Measurements from ENCODE around the gene BAIAP2.

The BAIAP2 gene

DNA sequence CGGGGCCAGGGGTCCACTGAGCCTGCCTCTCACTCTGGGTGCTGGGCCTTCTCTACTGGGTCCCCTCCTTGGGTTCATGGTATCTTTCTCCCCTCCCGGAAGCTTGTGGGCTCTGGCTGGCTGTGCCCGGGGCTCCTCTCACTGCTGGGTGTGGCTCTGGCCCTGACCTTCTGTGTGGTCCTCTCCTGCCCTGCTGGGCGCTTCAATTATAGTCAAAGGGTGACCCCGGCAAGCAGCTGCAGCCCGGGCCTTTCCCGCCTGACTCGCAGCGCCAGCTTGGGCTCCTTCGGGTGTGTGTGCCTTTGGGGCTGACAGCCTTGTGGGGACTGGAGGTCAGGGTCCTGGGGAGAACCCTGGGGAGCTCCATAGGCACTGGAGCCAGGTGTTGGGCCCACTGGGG lies 76.1 kb downstream of the BAIAP2 start:
- no peaks in the 10 kb centered on the region for H3K36me3 ChIP-seq (ENCODE audit: insufficient read depth, low read length)
- H3K9me3 ChIP-seq (ENCODE audit: insufficient read depth, low read depth, low read length): no peaks in the 10 kb centered on the region
- no peaks in the 10 kb centered on the region for H4K20me1 ChIP-seq (ENCODE audit: insufficient read depth, low read length, poor library complexity, severe bottlenecking)
- H3K4me2 ChIP-seq (ENCODE audit: low read depth, low read length, poor library complexity, severe bottlenecking): no peak overlapping the region
- no peaks in the 10 kb centered on the region for H3K27me3 ChIP-seq (ENCODE audit: insufficient read depth, low read length, poor library complexity, severe bottlenecking)
- H3K9me2 ChIP-seq (replicated peaks; ENCODE audit: low read depth, low read length): no peaks in the 10 kb centered on the region
- no peaks in the 10 kb centered on the region for H3K4me1 ChIP-seq (ENCODE audit: insufficient read depth, low read length, poor library complexity, severe bottlenecking)
- no peaks in the 10 kb centered on the region for H3F3A ChIP-seq (ENCODE audit: low read depth)
- H3K9ac ChIP-seq (ENCODE audit: low read depth, low read length, poor library complexity, severe bottlenecking): no peak overlapping the region
- TF ChIP-seq, protein P1, sequence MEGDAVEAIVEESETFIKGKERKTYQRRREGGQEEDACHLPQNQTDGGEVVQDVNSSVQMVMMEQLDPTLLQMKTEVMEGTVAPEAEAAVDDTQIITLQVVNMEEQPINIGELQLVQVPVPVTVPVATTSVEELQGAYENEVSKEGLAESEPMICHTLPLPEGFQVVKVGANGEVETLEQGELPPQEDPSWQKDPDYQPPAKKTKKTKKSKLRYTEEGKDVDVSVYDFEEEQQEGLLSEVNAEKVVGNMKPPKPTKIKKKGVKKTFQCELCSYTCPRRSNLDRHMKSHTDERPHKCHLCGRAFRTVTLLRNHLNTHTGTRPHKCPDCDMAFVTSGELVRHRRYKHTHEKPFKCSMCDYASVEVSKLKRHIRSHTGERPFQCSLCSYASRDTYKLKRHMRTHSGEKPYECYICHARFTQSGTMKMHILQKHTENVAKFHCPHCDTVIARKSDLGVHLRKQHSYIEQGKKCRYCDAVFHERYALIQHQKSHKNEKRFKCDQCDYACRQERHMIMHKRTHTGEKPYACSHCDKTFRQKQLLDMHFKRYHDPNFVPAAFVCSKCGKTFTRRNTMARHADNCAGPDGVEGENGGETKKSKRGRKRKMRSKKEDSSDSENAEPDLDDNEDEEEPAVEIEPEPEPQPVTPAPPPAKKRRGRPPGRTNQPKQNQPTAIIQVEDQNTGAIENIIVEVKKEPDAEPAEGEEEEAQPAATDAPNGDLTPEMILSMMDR (conservative IDR thresholded peaks at IDR 0.05; ENCODE audit: low read length): no peak
- TF ChIP-seq EZH2phosphoT487 (IDR thresholded peaks at IDR 0.05; ENCODE audit: borderline replicate concordance): no peak
- H3K79me2 ChIP-seq (ENCODE audit: insufficient read depth, low read length): no peaks in the 10 kb centered on the region
- no peak overlapping the region for H3K4me3 ChIP-seq (ENCODE audit: low read length, poor library complexity, severe bottlenecking)
- no peak overlapping the region for H2AFZ ChIP-seq (ENCODE audit: low read length)

DNA sequence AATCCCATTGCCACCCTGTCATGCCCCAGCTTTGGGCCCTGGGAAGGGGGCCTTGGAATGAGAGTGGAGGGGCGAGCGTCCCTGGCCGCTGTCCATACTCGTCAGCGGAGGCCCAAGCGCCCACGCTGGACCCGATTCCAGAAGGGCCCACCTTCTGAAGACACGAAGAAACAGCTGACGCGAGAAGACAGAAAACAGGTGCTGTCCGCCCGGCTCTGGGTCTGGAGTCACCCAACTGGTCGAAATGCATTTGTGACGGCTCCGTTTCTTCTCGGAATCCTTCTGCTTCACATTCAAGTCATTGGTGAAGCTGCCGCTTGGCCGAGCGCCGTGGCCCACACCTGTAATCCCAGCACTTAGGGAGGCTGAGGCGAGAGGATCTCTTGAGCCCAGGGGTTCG lies 77.5 kb downstream of the BAIAP2 start:
- no peaks in the 10 kb centered on the region for H4K20me1 ChIP-seq (ENCODE audit: insufficient read depth, low read length, poor library complexity, severe bottlenecking)
- H3K27me3 ChIP-seq (ENCODE audit: insufficient read depth, low read length, poor library complexity, severe bottlenecking): no peaks in the 10 kb centered on the region
- H3K9me3 ChIP-seq (ENCODE audit: insufficient read depth, low read depth, low read length): no peaks in the 10 kb centered on the region
- H3F3A ChIP-seq (ENCODE audit: low read depth): no peaks in the 10 kb centered on the region
- H2AFZ ChIP-seq (ENCODE audit: low read length): no peak overlapping the region
- no peak overlapping the region for H3K4me3 ChIP-seq (ENCODE audit: low read length, poor library complexity, severe bottlenecking)
- no peak for TF ChIP-seq EZH2phosphoT487 (IDR thresholded peaks at IDR 0.05; ENCODE audit: borderline replicate concordance)
- TF ChIP-seq, protein P1 (conservative IDR thresholded peaks at IDR 0.05; ENCODE audit: low read length): no peak
- no peak overlapping the region for H3K9ac ChIP-seq (ENCODE audit: low read depth, low read length, poor library complexity, severe bottlenecking)
- H3K4me1 ChIP-seq (ENCODE audit: insufficient read depth, low read length, poor library complexity, severe bottlenecking): no peaks in the 10 kb centered on the region
- H3K9me2 ChIP-seq (replicated peaks; ENCODE audit: low read depth, low read length): no peaks in the 10 kb centered on the region
- H3K79me2 ChIP-seq (ENCODE audit: insufficient read depth, low read length): no peaks in the 10 kb centered on the region
- H3K36me3 ChIP-seq (ENCODE audit: insufficient read depth, low read length): no peaks in the 10 kb centered on the region
- H3K4me2 ChIP-seq (ENCODE audit: low read depth, low read length, poor library complexity, severe bottlenecking): no peak overlapping the region

DNA sequence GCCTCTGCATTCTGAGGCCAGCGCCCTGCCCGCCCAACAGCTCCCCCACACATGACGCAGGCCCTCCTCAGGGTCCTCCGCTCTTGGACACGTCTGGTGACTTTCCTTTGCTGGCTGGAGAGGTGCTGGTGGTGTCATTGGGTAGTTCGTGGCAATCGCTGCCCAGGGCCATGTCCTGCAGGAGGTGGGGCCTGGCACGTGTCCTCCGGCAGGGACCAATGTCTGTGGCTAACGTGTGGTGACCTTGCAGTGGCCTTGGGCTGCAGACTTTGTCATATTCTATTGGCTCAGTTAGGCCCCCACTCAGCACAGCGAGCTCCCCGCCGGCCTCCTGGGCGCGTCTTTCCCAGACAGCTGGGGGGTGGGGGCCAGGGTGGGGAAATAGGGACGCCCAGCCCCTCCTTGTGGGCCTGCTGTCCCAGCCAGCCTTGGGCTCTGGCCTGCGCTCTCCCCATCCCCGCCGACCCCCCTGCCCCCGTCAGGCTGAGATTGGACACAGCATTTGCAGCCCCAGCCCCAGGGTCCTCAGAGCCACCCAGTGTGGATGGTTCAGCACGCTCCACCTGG lies 78.3 kb downstream of the BAIAP2 start:
- H3K4me3 ChIP-seq (ENCODE audit: low read length, poor library complexity, severe bottlenecking): no peak overlapping the region
- no peaks in the 10 kb centered on the region for H3F3A ChIP-seq (ENCODE audit: low read depth)
- no peaks in the 10 kb centered on the region for H3K27me3 ChIP-seq (ENCODE audit: insufficient read depth, low read length, poor library complexity, severe bottlenecking)
- no peak overlapping the region for H3K9ac ChIP-seq (ENCODE audit: low read depth, low read length, poor library complexity, severe bottlenecking)
- H4K20me1 ChIP-seq (ENCODE audit: insufficient read depth, low read length, poor library complexity, severe bottlenecking): no peaks in the 10 kb centered on the region
- no peak overlapping the region for H2AFZ ChIP-seq (ENCODE audit: low read length)
- H3K79me2 ChIP-seq (ENCODE audit: insufficient read depth, low read length): no peaks in the 10 kb centered on the region
- no peaks in the 10 kb centered on the region for H3K9me3 ChIP-seq (ENCODE audit: insufficient read depth, low read depth, low read length)
- no peaks in the 10 kb centered on the region for H3K36me3 ChIP-seq (ENCODE audit: insufficient read depth, low read length)
- no peaks in the 10 kb centered on the region for H3K9me2 ChIP-seq (replicated peaks; ENCODE audit: low read depth, low read length)
- TF ChIP-seq EZH2phosphoT487 (IDR thresholded peaks at IDR 0.05; ENCODE audit: borderline replicate concordance): no peak
- TF ChIP-seq, protein P1 (conservative IDR thresholded peaks at IDR 0.05; ENCODE audit: low read length): no peak
- no peaks in the 10 kb centered on the region for H3K4me1 ChIP-seq (ENCODE audit: insufficient read depth, low read length, poor library complexity, severe bottlenecking)
- no peak overlapping the region for H3K4me2 ChIP-seq (ENCODE audit: low read depth, low read length, poor library complexity, severe bottlenecking)

Measured in Loucy (cell line).